Upper lobe of left lung (tissue), 6 donors: ENCODE results near the gene HIF1A. TPM values are rescaled to one million over a fixed set of nuclear protein-coding genes. Genes with fewer than 3 reads are reported as not detected.

ENCODE experiments used
- ATAC-seq, 2 donors: fragments of 200-7000 bp; cut with Tn5 transposase; one replicate each; pipeline ENCODE4 v1.9.1; 2022; ENCODE audit warnings: mild to moderate bottlenecking in 2 of 2, moderate library complexity in 2 of 2; ENCODE audit not compliant: low FRiP score in 2 of 2
- DNase-seq, 2 donors: peaks; one replicate each; pipeline ENCODE4 v3.0.0-alpha.2; 2019 to 2020
- H3K27ac ChIP-seq, 4 donors: fragments of 200-600 bp; sonication (generic); one replicate each; pipeline ENCODE4 v1.5.1; 2016 to 2019
- H3K27me3 ChIP-seq, 4 donors: fragments of 200-600 bp; sonication (generic); one replicate each; pipeline ENCODE4 v1.5.1; 2017 to 2019
- H3K36me3 ChIP-seq, 4 donors: fragments of 200-600 bp; sonication (generic); one replicate each; pipeline ENCODE4 v1.5.1; 2016 to 2019
- H3K4me1 ChIP-seq, 4 donors: fragments of 200-600 bp; sonication (generic); one replicate each; pipeline ENCODE4 v1.5.1; 2018 to 2019
- H3K4me3 ChIP-seq, 4 donors: fragments of 200-600 bp; sonication (generic); one replicate each; pipeline ENCODE4 v1.5.1; 2017 to 2019; ENCODE audit warnings: mild to moderate bottlenecking in 2 of 4, moderate library complexity in 1 of 4
- H3K9me3 ChIP-seq, 4 donors: fragments of 200-600 bp; sonication (generic); one replicate each; pipeline ENCODE4 v1.5.1; 2018 to 2019
- CTCF ChIP-seq, 6 experiments: fragments of 450-650 bp in 4 of 6; fragments of 200-600 bp in 2 of 6; sonication (generic) in 2 of 6; IDR thresholded peaks; one replicate each; pipeline ENCODE4 v1.5.1; 2016 to 2019; ENCODE audit warnings: antibody characterized with exemption in 6 of 6
- EP300 ChIP-seq, 4 donors: sonication (generic); formaldehyde crosslinking; IDR thresholded peaks; one replicate each; pipeline ENCODE4 v1.5.1; 2017; ENCODE audit warnings: antibody characterized with exemption in 4 of 4, control low read depth in 2 of 4
- POLR2A ChIP-seq, 4 donors: fragments of 450-650 bp; IDR thresholded peaks; one replicate each; pipeline ENCODE4 v1.5.1; 2016 to 2017; ENCODE audit warnings: antibody characterized with exemption in 4 of 4, mild to moderate bottlenecking in 2 of 4
- POLR2AphosphoS5 ChIP-seq, 2 donors: sonication (generic); formaldehyde crosslinking; IDR thresholded peaks; one replicate each; pipeline ENCODE4 v1.5.1; 2017; ENCODE audit warnings: antibody characterized with exemption in 2 of 2
- WGBS, 2 donors: methylation state at CpG; one replicate each; pipeline ENCODE4 v1.1.5; 2017 to 2018; 5-methylcytosine and 5-hydroxymethylcytosine counted together
- total RNA-seq, 6 donors: library from RNA; depleted of rRNA in 4 of 6; stranded (reverse); fragments of >200 nt in 4 of 6; gene quantifications; one replicate each; pipeline versions ENCODE4 v1.1.0 to v1.2.1, GENCODE V29; 2016 to 2021
- donor health status: DM: no; HTN: no; CAD: no; lungs with moderate emphysema.
- donor health status: DM: no; HTN: yes; CAD: no; lungs with severe emphysema.

Gene HIF1A
- total RNA-seq, 6 donors from 2014 or later: 72.1 to 131 (median 116) TPM

- no peak for DNase-seq
- ATAC-seq: no peak
- H3K27me3 ChIP-seq: no peaks in the 10 kb centered on the region
- H3K4me1 ChIP-seq: peaks cover 7 to 27% (median 20%) of the 10 kb centered on the region in 4 donors
- peaks cover 7 to 22% (median 14%) of the 10 kb centered on the region in 4 donors for H3K36me3 ChIP-seq
- no peak overlapping the region for H3K27ac ChIP-seq
- no peaks in the 10 kb centered on the region for H3K9me3 ChIP-seq
- WGBS, 2 donors: 72 to 74% methylated on average over 15 of the region's 15 CpGs
- H3K4me3 ChIP-seq: no peak overlapping the region
- TF ChIP-seq POLR2A (IDR thresholded peaks at IDR 0.05): no peak
- TF ChIP-seq EP300 (IDR thresholded peaks at IDR 0.05): no peak
- no peak for TF ChIP-seq POLR2AphosphoS5 (IDR thresholded peaks at IDR 0.05)
- no peak for TF ChIP-seq CTCF (IDR thresholded peaks at IDR 0.05)
Measured at GRCh38 chr14:61765225-61765943, 70.1 kb downstream of the HIF1A start.

GRCh38 chr14:61766151-61766550 lies 70.8 kb downstream of the HIF1A start:
- Histone ChIP-seq H3K4me1 (peaks cover 7 to 27% (median 20%) of the 10 kb centered on the region in 4 donors), H3K27me3 (no peaks in the 10 kb centered on the region), H3K9me3 (no peaks in the 10 kb centered on the region), H3K27ac (no peak overlapping the region), H3K36me3 (peaks cover 15 to 29% (median 20%) of the 10 kb centered on the region in 4 donors), H3K4me3 (no peak overlapping the region)
- no peak for ATAC-seq
- no peak for TF ChIP-seq CTCF (IDR thresholded peaks at IDR 0.05)
- TF ChIP-seq POLR2AphosphoS5 (IDR thresholded peaks at IDR 0.05): no peak
- no peak for TF ChIP-seq POLR2A (IDR thresholded peaks at IDR 0.05)
- TF ChIP-seq EP300 (IDR thresholded peaks at IDR 0.05): no peak
- no peak for DNase-seq
- 72 to 84% methylated on average over 5 of the region's 5 CpGs for WGBS, 2 donors

GRCh38 chr14:61768240-61768639 lies 72.9 kb downstream of the HIF1A start:
- H3K36me3 ChIP-seq: peaks cover 15 to 44% (median 32%) of the 10 kb centered on the region in 4 donors
- no peak for TF ChIP-seq POLR2AphosphoS5 (IDR thresholded peaks at IDR 0.05)
- no peak for TF ChIP-seq CTCF (IDR thresholded peaks at IDR 0.05)
- H3K27ac ChIP-seq: no peak overlapping the region
- H3K27me3 ChIP-seq: no peaks in the 10 kb centered on the region
- DNase-seq: no peak
- H3K9me3 ChIP-seq: no peaks in the 10 kb centered on the region
- no peak for ATAC-seq
- 70 to 75% methylated on average over 3 of the region's 3 CpGs for WGBS, 2 donors
- H3K4me3 ChIP-seq: no peak overlapping the region
- H3K4me1 ChIP-seq: peaks cover 2 to 19% (median 13%) of the 10 kb centered on the region in 4 donors

GRCh38 chr14:61769893-61770292 lies 74.6 kb downstream of the HIF1A start:
- TF ChIP-seq POLR2A (IDR thresholded peaks at IDR 0.05): no peak
- TF ChIP-seq POLR2AphosphoS5 (IDR thresholded peaks at IDR 0.05): no peak
- no peak for TF ChIP-seq EP300 (IDR thresholded peaks at IDR 0.05)
- no peak for TF ChIP-seq CTCF (IDR thresholded peaks at IDR 0.05)

GRCh38 chr14:61774861-61775260 lies 79.5 kb downstream of the HIF1A start:
- Histone ChIP-seq H3K27me3 (no peaks in the 10 kb centered on the region), H3K27ac (no peak overlapping the region), H3K36me3 (peaks cover 15 to 71% (median 30%) of the 10 kb centered on the region in 4 donors), H3K9me3 (no peaks in the 10 kb centered on the region), H3K4me1 (no peaks in the 10 kb centered on the region), H3K4me3 (no peak overlapping the region)
- DNase-seq (no peak), ATAC-seq (no peak)
- TF ChIP-seq POLR2A (IDR thresholded peaks at IDR 0.05) (no peak), EP300 (IDR thresholded peaks at IDR 0.05) (no peak), POLR2AphosphoS5 (IDR thresholded peaks at IDR 0.05) (no peak), CTCF (IDR thresholded peaks at IDR 0.05) (no peak)
- WGBS, 2 donors: 100% methylated on average over 1 of the region's 1 CpG; no CpG with 5 or more reads in 1 of the 2 donors

More at GRCh38 chr14:61769893-61770292, 74.6 kb downstream of the HIF1A start:
- Histone ChIP-seq H3K4me3 (no peak overlapping the region), H3K27me3 (no peaks in the 10 kb centered on the region), H3K27ac (no peak overlapping the region), H3K36me3 (peaks cover 18 to 52% (median 33%) of the 10 kb centered on the region in 4 donors), H3K9me3 (no peaks in the 10 kb centered on the region), H3K4me1 (peaks cover 2 to 7% (median 4%) of the 10 kb centered on the region in 4 donors)
- ATAC-seq (no peak), DNase-seq (no peak)
- WGBS, 2 donors: 94 to 95% methylated on average over 3 of the region's 3 CpGs
